ENCODE results near the gene XRCC4.

Gene XRCC4

DNA sequence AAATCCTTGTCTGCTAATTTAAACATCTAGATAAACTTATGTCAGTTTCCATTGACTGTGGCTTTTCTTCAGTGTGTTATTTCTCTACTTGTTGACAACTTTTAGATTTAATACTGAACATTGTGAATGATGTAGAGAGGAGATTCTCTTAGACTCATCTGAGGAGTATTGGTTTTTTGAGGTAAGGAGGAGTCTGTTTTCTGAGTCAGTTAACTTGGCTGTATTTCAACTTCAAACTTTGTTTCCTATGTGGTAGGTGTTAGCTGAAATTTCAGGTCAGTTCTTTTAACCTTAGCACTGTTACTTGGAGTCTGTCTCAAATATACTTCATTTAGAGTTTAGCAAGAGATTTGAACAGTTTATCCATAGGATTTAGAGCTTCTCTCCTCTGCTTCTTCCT lies 67.9 kb downstream of the XRCC4 start:
- Histone ChIP-seq H3K9me3 (ENCODE audit: control insufficient read depth, insufficient read depth, low read depth, low read length) (no peaks in the 10 kb centered on the region), H3K27ac (ENCODE audit: extremely low read depth, low read depth, low read length) (no peak overlapping the region), H3K4me1 (ENCODE audit: control insufficient read depth, insufficient read depth, low read length) (peaks cover 8% of the 10 kb centered on the region), H3K36me3 (ENCODE audit: control insufficient read depth in 2 of 2, insufficient read depth in 1 of 2, low read length in 2 of 2) (no peaks in the 10 kb centered on the region), H3K4me3 (ENCODE audit: low read depth, low read length) (no peak overlapping the region)
- POLR2A ChIA-PET: no interaction called here
- TF ChIP-seq, protein P1, sequence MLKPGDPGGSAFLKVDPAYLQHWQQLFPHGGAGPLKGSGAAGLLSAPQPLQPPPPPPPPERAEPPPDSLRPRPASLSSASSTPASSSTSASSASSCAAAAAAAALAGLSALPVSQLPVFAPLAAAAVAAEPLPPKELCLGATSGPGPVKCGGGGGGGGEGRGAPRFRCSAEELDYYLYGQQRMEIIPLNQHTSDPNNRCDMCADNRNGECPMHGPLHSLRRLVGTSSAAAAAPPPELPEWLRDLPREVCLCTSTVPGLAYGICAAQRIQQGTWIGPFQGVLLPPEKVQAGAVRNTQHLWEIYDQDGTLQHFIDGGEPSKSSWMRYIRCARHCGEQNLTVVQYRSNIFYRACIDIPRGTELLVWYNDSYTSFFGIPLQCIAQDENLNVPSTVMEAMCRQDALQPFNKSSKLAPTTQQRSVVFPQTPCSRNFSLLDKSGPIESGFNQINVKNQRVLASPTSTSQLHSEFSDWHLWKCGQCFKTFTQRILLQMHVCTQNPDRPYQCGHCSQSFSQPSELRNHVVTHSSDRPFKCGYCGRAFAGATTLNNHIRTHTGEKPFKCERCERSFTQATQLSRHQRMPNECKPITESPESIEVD (tag by site-specific recombination; IDR thresholded peaks at IDR 0.05): no peak
- no peak for TF ChIP-seq ZNF521 (tag by site-specific recombination; IDR thresholded peaks at IDR 0.05)
- TF ChIP-seq, protein P2, sequence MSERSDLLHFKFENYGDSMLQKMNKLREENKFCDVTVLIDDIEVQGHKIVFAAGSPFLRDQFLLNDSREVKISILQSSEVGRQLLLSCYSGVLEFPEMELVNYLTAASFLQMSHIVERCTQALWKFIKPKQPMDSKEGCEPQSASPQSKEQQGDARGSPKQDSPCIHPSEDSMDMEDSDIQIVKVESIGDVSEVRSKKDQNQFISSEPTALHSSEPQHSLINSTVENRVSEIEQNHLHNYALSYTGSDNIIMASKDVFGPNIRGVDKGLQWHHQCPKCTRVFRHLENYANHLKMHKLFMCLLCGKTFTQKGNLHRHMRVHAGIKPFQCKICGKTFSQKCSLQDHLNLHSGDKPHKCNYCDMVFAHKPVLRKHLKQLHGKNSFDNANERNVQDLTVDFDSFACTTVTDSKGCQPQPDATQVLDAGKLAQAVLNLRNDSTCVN (tag by site-specific recombination; optimal IDR thresholded peaks at IDR 0.05): no peak
- no peak for TF ChIP-seq GLIS1 (tag by site-specific recombination; IDR thresholded peaks at IDR 0.05)
- no peak for TF ChIP-seq ATF2 (tag by site-specific recombination; IDR thresholded peaks at IDR 0.05; ENCODE audit: low read depth)
- no peak for TF ChIP-seq ZNF19 (tag by site-specific recombination; IDR thresholded peaks at IDR 0.05; ENCODE audit: low read depth)
- CTCF ChIA-PET: interaction anchor here (0.6 kb wide), 1 partner anchor 32 kb away, joined by 3 read pairs; no protein-coding TSS in a partner anchor

GRCh38 chr5:83145882-83146331 lies 68.6 kb downstream of the XRCC4 start:
- ChIA-PET CTCF (interaction anchor here (0.6 kb wide), 1 partner anchor 33 kb away, joined by 3 read pairs; no protein-coding TSS in a partner anchor), POLR2A (no interaction called here)
- Histone ChIP-seq H3K9me3 (ENCODE audit: control insufficient read depth, insufficient read depth, low read depth, low read length) (no peaks in the 10 kb centered on the region), H3K4me3 (ENCODE audit: low read depth, low read length) (no peak overlapping the region), H3K4me1 (ENCODE audit: control insufficient read depth, insufficient read depth, low read length) (peaks cover 9% of the 10 kb centered on the region), H3K36me3 (ENCODE audit: control insufficient read depth in 2 of 2, insufficient read depth in 1 of 2, low read length in 2 of 2) (no peaks in the 10 kb centered on the region), H3K27ac (ENCODE audit: extremely low read depth, low read depth, low read length) (no peak overlapping the region)
- TF ChIP-seq ZNF214 (tag by site-specific recombination; IDR thresholded peaks at IDR 0.05; ENCODE audit: borderline replicate concordance): no peak
- TF ChIP-seq, protein P1 (tag by site-specific recombination; IDR thresholded peaks at IDR 0.05): 0 out of 2 replicates have a peak, but pooled peaks have one; percentile 19

GRCh38 chr5:83146441-83146840 lies 69.1 kb downstream of the XRCC4 start:
- H3K9me3 ChIP-seq (ENCODE audit: control insufficient read depth, insufficient read depth, low read depth, low read length): no peaks in the 10 kb centered on the region
- peaks cover 9% of the 10 kb centered on the region for H3K4me1 ChIP-seq (ENCODE audit: control insufficient read depth, insufficient read depth, low read length)
- no peak for TF ChIP-seq ELK4 (IDR thresholded peaks at IDR 0.05; ENCODE audit: borderline replicate concordance, low read depth, low read length)
- no peak for TF ChIP-seq ZNF311 (tag by site-specific recombination; IDR thresholded peaks at IDR 0.05; ENCODE audit: borderline replicate concordance)
- no peak for TF ChIP-seq KLF9 (tag by site-specific recombination; IDR thresholded peaks at IDR 0.05; ENCODE audit: low read depth)
- TF ChIP-seq GLIS2 (tag by site-specific recombination; IDR thresholded peaks at IDR 0.05): no peak
- TF ChIP-seq ZNF10 (tag by site-specific recombination; IDR thresholded peaks at IDR 0.05): no peak
- no peak overlapping the region for H3K27ac ChIP-seq (ENCODE audit: extremely low read depth, low read depth, low read length)
- POLR2A ChIA-PET: no interaction called here
- no peaks in the 10 kb centered on the region for H3K36me3 ChIP-seq (ENCODE audit: control insufficient read depth in 2 of 2, insufficient read depth in 1 of 2, low read length in 2 of 2)
- H3K4me3 ChIP-seq (ENCODE audit: low read depth, low read length): no peak overlapping the region
- CTCF ChIA-PET: no interaction called here
